K562 (cell line): Measurements from ENCODE around the gene PHLDB1. TPM values are rescaled to one million over a fixed set of nuclear protein-coding genes. Genes with fewer than 3 reads are reported as not detected.

ENCODE experiments used
- ATAC-seq: fragments of 200-7000 bp; cut with Tn5 transposase; 3 replicates; pipeline ENCODE4 v1.9.1; 2020; ENCODE audit warnings: moderate library complexity
- BruUV-seq: library from RNA; stranded (reverse); fragments of 400-500 nt; replicated peaks from 2 replicates; lab custom pipeline; 2021; lab: Mats Ljungman, UMichigan
- CTCF ChIA-PET: fragments of 300-600 bp; formaldehyde crosslinking; extraction: SDS; loops from one replicate; lab custom pipeline; 2021; ENCODE audit warnings: low intra/inter-chr PET ratio; lab: Yijun Ruan, JAX
- POLR2A ChIA-PET: fragments of 300-600, 350-650 bp; sonication (Branson Sonifier 250); formaldehyde crosslinking; extraction: SDS; loops from one replicate; lab custom pipeline; 2021; ENCODE audit warnings: antibody characterized with exemption, inconsistent platforms; lab: Yijun Ruan, JAX
- DNase-seq, 4 experiments: peaks; one replicate each; pipeline versions ENCODE4 v3.0.0 to v3.0.0-alpha.2; 2011 to 2018; ENCODE audit warnings: low spot score in 3 of 4, mixed read lengths in 3 of 4; ENCODE audit errors: extremely low read depth in 1 of 4
- FAIRE-seq: peaks from 2 replicates; lab custom pipeline; 2011; peaks lifted over from hg19 to GRCh38; lab: Jason Lieb, UNC
- H2AFZ ChIP-seq: 2 replicates; pipeline ENCODE4 v1.6.0; 2011; ENCODE audit warnings: low read depth, low read length, control low read depth, inconsistent platforms
- H3K27ac ChIP-seq: fragments of 200-600 bp; 3 replicates; pipeline ENCODE4 v1.8.0; 2011; ENCODE audit warnings: low read depth, mild to moderate bottlenecking, control low read depth, inconsistent platforms, low read length, moderate library complexity, mixed read lengths; ENCODE audit errors: extremely low read depth
- H3K27me3 ChIP-seq, 2 experiments: fragments of 300-600 bp in 1 of 2; 2 replicates in 1 of 2; 3 replicates in 1 of 2; pipeline versions ENCODE4 v1.6.0 to v1.8.0; 2011; ENCODE audit warnings: inconsistent platforms in 2 of 2, low read length in 2 of 2, mild to moderate bottlenecking in 1 of 2, mixed read lengths in 1 of 2, moderate library complexity in 1 of 2; ENCODE audit not compliant: control insufficient read depth in 2 of 2, insufficient read depth in 2 of 2
- H3K36me3 ChIP-seq: fragments of 300-600 bp; 3 replicates; pipeline ENCODE4 v1.8.0; 2011; ENCODE audit warnings: mild to moderate bottlenecking, low read length, inconsistent platforms; ENCODE audit not compliant: control insufficient read depth, insufficient read depth
- H3K4me1 ChIP-seq, 2 experiments: fragments of 200-600 bp in 1 of 2; replicated peaks in 1 of 2; 2 replicates in 1 of 2; 3 replicates in 1 of 2; pipeline versions ENCODE4 v1.5.1 to v1.8.0; 2011; ENCODE audit warnings: inconsistent platforms in 2 of 2, low read length in 2 of 2, mild to moderate bottlenecking in 1 of 2, mixed read lengths in 1 of 2, moderate library complexity in 1 of 2; ENCODE audit not compliant: control insufficient read depth in 2 of 2, insufficient read depth in 2 of 2
- H3K4me2 ChIP-seq: 2 replicates; pipeline ENCODE4 v1.6.1; 2011; ENCODE audit warnings: low read length, control low read depth, inconsistent platforms, mixed read lengths; ENCODE audit not compliant: insufficient read depth
- H3K4me3 ChIP-seq: fragments of 200-600 bp; sonication (generic), shearing (Covaris generic); 2 replicates; pipeline ENCODE4 v1.5.1; 2016; ENCODE audit warnings: control low read depth, inconsistent platforms
- H3K79me2 ChIP-seq: fragments of 200-600 bp; 3 replicates; pipeline ENCODE4 v1.8.0; 2011; ENCODE audit warnings: low read length, inconsistent platforms; ENCODE audit not compliant: control insufficient read depth, insufficient read depth
- H3K9ac ChIP-seq, 2 experiments: 2 replicates each; pipeline versions ENCODE4 v1.6.0 to v1.6.1; 2011; ENCODE audit warnings: low read depth in 2 of 2, low read length in 2 of 2, control low read depth in 1 of 2, inconsistent platforms in 1 of 2, mild to moderate bottlenecking in 1 of 2, mixed read lengths in 1 of 2; ENCODE audit not compliant: insufficient read depth in 1 of 2
- H3K9me1 ChIP-seq: one replicate; pipeline ENCODE4 v1.6.0; 2011; ENCODE audit warnings: inconsistent platforms, mild to moderate bottlenecking, low read length, moderate library complexity; ENCODE audit not compliant: control insufficient read depth, insufficient read depth
- H3K9me3 ChIP-seq: replicated peaks from 2 replicates; pipeline ENCODE4 v1.5.1; 2011; ENCODE audit warnings: low read depth, low read length, inconsistent platforms; ENCODE audit not compliant: control insufficient read depth, insufficient read depth
- H4K20me1 ChIP-seq: replicated peaks from 2 replicates; pipeline ENCODE4 v1.6.1; 2011; ENCODE audit warnings: low read length, inconsistent platforms, mixed read lengths; ENCODE audit not compliant: control insufficient read depth, insufficient read depth
- CBX1 ChIP-seq: sonication (generic); IDR thresholded peaks from 2 replicates; pipeline ENCODE4 v1.6.1; 2016; ENCODE audit warnings: antibody characterized with exemption, low read depth, mild to moderate bottlenecking
- MBD2 ChIP-seq: sonication (generic); IDR thresholded peaks from 2 replicates; pipeline ENCODE4 v1.6.1; 2016; ENCODE audit warnings: low read depth, borderline replicate concordance
- MTA1 ChIP-seq: fragments of 450-650 bp; IDR thresholded peaks from 2 replicates; pipeline ENCODE4 v1.6.1; 2017; ENCODE audit warnings: borderline replicate concordance
- NEUROD1 ChIP-seq: fragments of 150-350 bp; IDR thresholded peaks from 2 replicates; pipeline ENCODE4 v1.6.1; 2014; ENCODE audit warnings: borderline replicate concordance, low read length, low read depth; ENCODE audit not compliant: partially characterized antibody
- POLR2B ChIP-seq: fragments of 450-650 bp; IDR thresholded peaks from 2 replicates; pipeline ENCODE4 v1.6.1; 2018; ENCODE audit warnings: low read depth; ENCODE audit not compliant: partially characterized antibody
- POLR3A ChIP-seq: IDR thresholded peaks from 2 replicates; pipeline ENCODE4 v1.6.1; 2011; ENCODE audit warnings: borderline replicate concordance, mild to moderate bottlenecking, moderate library complexity; ENCODE audit not compliant: insufficient read length, insufficient read depth; ENCODE audit errors: extremely low read depth
- PYGO2 ChIP-seq: fragments of 450-650 bp; IDR thresholded peaks from 2 replicates; pipeline ENCODE4 v1.6.1; 2016; ENCODE audit warnings: mild to moderate bottlenecking, missing genetic modification characterization, moderate library complexity, missing compliant biosample characterization
- RHOXF2B ChIP-seq: fragments of 250-450 bp; sonication (Bioruptor Pico); conservative IDR thresholded peaks from 2 replicates; pipeline ENCODE4 v1.5.1; 2021
- TEAD1 ChIP-seq, 2 experiments: fragments of 450-650 bp in 1 of 2; sonication (generic) in 1 of 2; formaldehyde crosslinking; IDR thresholded peaks; 2 replicates each; pipeline versions ENCODE4 v1.4.0 to v1.8.0; 2020 to 2022; ENCODE audit warnings: mild to moderate bottlenecking in 2 of 2, missing genetic modification reagents in 1 of 2
- ZNF3 ChIP-seq: fragments of 250-450 bp; sonication (Bioruptor Pico); IDR thresholded peaks from 2 replicates; pipeline ENCODE4 v1.5.0; 2021; ENCODE audit warnings: mild to moderate bottlenecking, moderate library complexity
- ZNF75A ChIP-seq: fragments of 450-650 bp; formaldehyde crosslinking; IDR thresholded peaks from 2 replicates; pipeline ENCODE4 v1.4.0; 2020; ENCODE audit warnings: mild to moderate bottlenecking
- ZNF79 ChIP-seq: fragments of 250-450 bp; sonication (Bioruptor Pico); IDR thresholded peaks from 2 replicates; pipeline ENCODE4 v1.4.0; 2020; ENCODE audit warnings: low read depth, mild to moderate bottlenecking, moderate library complexity
- WGBS: fragments of 100-300 bp; shearing (Covaris generic); methylation state at CpG from one replicate; pipeline ENCODE4 v1.1.6; 2016; ENCODE audit warnings: low coverage, mixed read lengths; ENCODE audit not compliant: insufficient coverage; ENCODE audit errors: missing lambda C conversion rate; 5-methylcytosine and 5-hydroxymethylcytosine counted together
- in situ Hi-C: fragments of 300-500 bp; cut with MboI; formaldehyde crosslinking; loops from 4 replicates; pipeline ENCODE4 v1.15.0; 2018; ENCODE audit warnings: inconsistent platforms, mixed read lengths
- intact Hi-C: fragments of 100-400 bp; cut with micrococcal nuclease; formaldehyde crosslinking; loops from 2 replicates; pipeline ENCODE4 v1.14.2; 2022
- polyA plus RNA-seq, 8 experiments: library from polyadenylated mRNA; depleted of rRNA in 4 of 8; stranded (reverse) in 5 of 8; unstranded in 3 of 8; fragments of >200 nt; fragmentation: Nextera tagmentation in 2 of 8; fragmentation: Illumina TruSeq in 1 of 8; extraction: Ambion mirVana in 2 of 8; extraction: Trizol in 1 of 8; gene quantifications; 2 replicates each; pipeline versions ENCODE4 v1.2.1 to v1.2.3, GENCODE V29; 2011 to 2014; ENCODE audit warnings: inconsistent platforms in 1 of 8, missing spikeins in 1 of 8
- total RNA-seq, 7 experiments: library from RNA; depleted of rRNA in 6 of 7; stranded (reverse); fragments of >200 nt in 6 of 7; fragmentation: Illumina TruSeq in 2 of 7; extraction: Trizol in 2 of 7; gene quantifications; 2 replicates each; pipeline versions ENCODE4 v1.2.1 to v1.2.3, GENCODE V29; 2011 to 2021; ENCODE audit warnings: low replicate concordance in 1 of 7
- TF ChIP-seq, protein P1 (sequence below): fragments of 450-650 bp; IDR thresholded peaks from 2 replicates; pipeline ENCODE4 v1.7.0; 2016; ENCODE audit warnings: borderline replicate concordance
- TF ChIP-seq, protein P2 (sequence below): fragments of 250-450 bp; sonication (Bioruptor Pico); IDR thresholded peaks from 2 replicates; pipeline ENCODE4 v1.8.0; 2021; ENCODE audit warnings: mild to moderate bottlenecking, moderate library complexity

Gene PHLDB1
- total and polyA plus RNA-seq, 9 of the 15 experiments (the other 6 are each of a cell fraction or from before 2014, with no cell fraction given) = 2.0 to 28.7 (median 16.2) TPM

DNA sequence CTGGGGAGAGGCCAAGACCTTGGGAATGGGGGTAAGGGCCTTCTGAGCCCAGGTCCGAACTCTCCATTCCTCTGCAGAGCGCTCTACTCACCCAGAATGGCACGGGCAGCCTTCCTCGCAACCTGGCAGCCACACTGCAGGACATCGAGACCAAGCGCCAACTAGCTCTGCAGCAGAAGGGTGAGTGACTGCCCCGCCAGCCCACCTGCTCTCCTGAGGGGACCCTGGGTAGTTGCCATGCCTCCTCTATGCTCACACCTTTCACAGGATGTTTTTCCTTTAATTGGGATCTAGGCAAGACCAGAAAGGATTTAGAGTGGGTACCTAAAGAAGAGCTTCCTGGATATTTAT, 36.6 kb downstream of the PHLDB1 start:
- Histone ChIP-seq H3K9me1 (peaks cover 6% of the 10 kb centered on the region), H3K79me2 (no peaks in the 10 kb centered on the region), H3K4me1 (peaks cover 13 to 38% of the 10 kb centered on the region in 2 experiments; a peak in 4 of 5 replicates), H4K20me1 (no peaks in the 10 kb centered on the region), H3K9me3 (no peaks in the 10 kb centered on the region), H3K4me2 (no peak overlapping the region), H3K27me3 (no peaks in the 10 kb centered on the region), H3K4me3 (no peak overlapping the region), H3K27ac (no peak overlapping the region), H3K9ac (peak overlapping the region in 1 of 2 experiments; percentile 67; a peak in 2 of 4 replicates), H2AFZ (no peak overlapping the region), H3K36me3 (peaks cover 56% of the 10 kb centered on the region)
- ChIA-PET POLR2A (interaction anchor here (1.3 kb wide), 1 partner anchor 23 kb away, joined by 3 read pairs; no protein-coding TSS in a partner anchor), CTCF (no interaction called here)
- in situ Hi-C loops = no loop called here
- BruUV-seq = no TSS peak
- FAIRE-seq (no peak), DNase-seq (no peak), ATAC-seq (no peak)
- intact Hi-C loops = no loop called here
- 82% methylated on average over 7 of the region's 7 CpGs for WGBS
- TF ChIP-seq, protein P1, sequence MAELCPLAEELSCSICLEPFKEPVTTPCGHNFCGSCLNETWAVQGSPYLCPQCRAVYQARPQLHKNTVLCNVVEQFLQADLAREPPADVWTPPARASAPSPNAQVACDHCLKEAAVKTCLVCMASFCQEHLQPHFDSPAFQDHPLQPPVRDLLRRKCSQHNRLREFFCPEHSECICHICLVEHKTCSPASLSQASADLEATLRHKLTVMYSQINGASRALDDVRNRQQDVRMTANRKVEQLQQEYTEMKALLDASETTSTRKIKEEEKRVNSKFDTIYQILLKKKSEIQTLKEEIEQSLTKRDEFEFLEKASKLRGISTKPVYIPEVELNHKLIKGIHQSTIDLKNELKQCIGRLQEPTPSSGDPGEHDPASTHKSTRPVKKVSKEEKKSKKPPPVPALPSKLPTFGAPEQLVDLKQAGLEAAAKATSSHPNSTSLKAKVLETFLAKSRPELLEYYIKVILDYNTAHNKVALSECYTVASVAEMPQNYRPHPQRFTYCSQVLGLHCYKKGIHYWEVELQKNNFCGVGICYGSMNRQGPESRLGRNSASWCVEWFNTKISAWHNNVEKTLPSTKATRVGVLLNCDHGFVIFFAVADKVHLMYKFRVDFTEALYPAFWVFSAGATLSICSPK = no peak
- TF ChIP-seq CBX1 (no peak), ZNF79 (CRISPR knock-in tag) (no peak), NEUROD1 (no peak), RHOXF2B (CRISPR knock-in tag) (no peak), POLR3A (no peak), PYGO2 (tag) (no peak), TEAD1 (CRISPR knock-in tag; IDR thresholded peaks at IDR 0.05) (no peak), ZNF75A (CRISPR knock-in tag) (no peak), MBD2 (no peak), ZNF3 (CRISPR knock-in tag) (no peak), MTA1 (no peak), POLR2B (no peak)
- TF ChIP-seq, protein P2, sequence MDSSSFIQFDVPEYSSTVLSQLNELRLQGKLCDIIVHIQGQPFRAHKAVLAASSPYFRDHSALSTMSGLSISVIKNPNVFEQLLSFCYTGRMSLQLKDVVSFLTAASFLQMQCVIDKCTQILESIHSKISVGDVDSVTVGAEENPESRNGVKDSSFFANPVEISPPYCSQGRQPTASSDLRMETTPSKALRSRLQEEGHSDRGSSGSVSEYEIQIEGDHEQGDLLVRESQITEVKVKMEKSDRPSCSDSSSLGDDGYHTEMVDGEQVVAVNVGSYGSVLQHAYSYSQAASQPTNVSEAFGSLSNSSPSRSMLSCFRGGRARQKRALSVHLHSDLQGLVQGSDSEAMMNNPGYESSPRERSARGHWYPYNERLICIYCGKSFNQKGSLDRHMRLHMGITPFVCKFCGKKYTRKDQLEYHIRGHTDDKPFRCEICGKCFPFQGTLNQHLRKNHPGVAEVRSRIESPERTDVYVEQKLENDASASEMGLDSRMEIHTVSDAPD = no peak
